ENCODE results near the gene MYO9B. TPM values are rescaled to one million over a fixed set of nuclear protein-coding genes. Genes with fewer than 3 reads are reported as not detected.
A peak's percentile ranks its signal among the peaks of the same experiment; 100 is the strongest.

MYO9B gene
- total and polyA plus RNA-seq, 2 of the 13 experiments (the other 11 are each of a cell fraction or from before 2014, with no cell fraction given): 18.0 to 18.3 TPM

GRCh38 chr19:17260842-17261325 is 185.3 kb downstream of the MYO9B start (continued):
- 0 out of 2 replicates have a peak, but pooled peaks have one; percentile 28 for TF ChIP-seq MXD3 (CRISPR knock-in tag; IDR thresholded peaks at IDR 0.05)
- no peak for TF ChIP-seq RBM39 (IDR thresholded peaks at IDR 0.05; ENCODE audit: low read depth, low read length, poor library complexity, severe bottlenecking)
- peak; percentile 96 for TF ChIP-seq XRCC5 (optimal IDR thresholded peaks at IDR 0.05; ENCODE audit: low read length)
- no peak for TF ChIP-seq ZNF644 (CRISPR knock-in tag; IDR thresholded peaks at IDR 0.05; ENCODE audit: low read depth)
- peak; percentile 42 for TF ChIP-seq UBTF (CRISPR knock-in tag; IDR thresholded peaks at IDR 0.05)
- TF ChIP-seq U2AF1 (optimal IDR thresholded peaks at IDR 0.05; ENCODE audit: low read depth, low read length): peak; percentile 71
- peak; percentile 59; the same call in 1 of the 2 replicates for TF ChIP-seq MTA1 (CRISPR knock-in tag; IDR thresholded peaks at IDR 0.05; ENCODE audit: borderline replicate concordance)
- TF ChIP-seq ZBTB33 (CRISPR knock-in tag; IDR thresholded peaks at IDR 0.05): peak; percentile 72
- TF ChIP-seq STAG1 (CRISPR knock-in tag; IDR thresholded peaks at IDR 0.05): peak; percentile 68
- TF ChIP-seq SMARCC2 (IDR thresholded peaks at IDR 0.05): no peak
- TF ChIP-seq TBX3 (IDR thresholded peaks at IDR 0.05; ENCODE audit: borderline replicate concordance): no peak
- no peak for TF ChIP-seq RBM22 (optimal IDR thresholded peaks at IDR 0.05; ENCODE audit: low read length)
- peak; percentile 52; the same call in 1 of the 2 replicates for TF ChIP-seq ZNF770 (CRISPR knock-in tag; IDR thresholded peaks at IDR 0.05)
- TF ChIP-seq ZNF652 (CRISPR knock-in tag; IDR thresholded peaks at IDR 0.05; ENCODE audit: borderline replicate concordance, low read depth): peak; percentile 68; the same call in 1 of the 2 replicates
- peak; percentile 20; the same call in 1 of the 2 replicates for TF ChIP-seq CREB1 (IDR thresholded peaks at IDR 0.05)
- TF ChIP-seq CREB1 (CRISPR knock-in tag; IDR thresholded peaks at IDR 0.05): no peak
- 0 out of 2 replicates have a peak, but pooled peaks have one; percentile 52 for TF ChIP-seq GTF3A (CRISPR knock-in tag; conservative IDR thresholded peaks at IDR 0.05)
- peak; percentile 79 for TF ChIP-seq MAX (IDR thresholded peaks at IDR 0.05)
- peak; percentile 61; the same call in 1 of the 2 replicates for TF ChIP-seq ZNF263 (CRISPR knock-in tag; IDR thresholded peaks at IDR 0.05)
